SK-N-DZ (cell line): ENCODE data around the gene COL6A3.
"Not testable (repeated sequence)": the region's sequence is repeated elsewhere in the genome, so short reads cannot be mapped to it uniquely, and the experiment has no call there.

ENCODE experiments used
- DNase-seq: peaks from one replicate; pipeline ENCODE4 v3.0.0-alpha.2; 2015; ENCODE audit warnings: low spot score

COL6A3 gene

DNA sequence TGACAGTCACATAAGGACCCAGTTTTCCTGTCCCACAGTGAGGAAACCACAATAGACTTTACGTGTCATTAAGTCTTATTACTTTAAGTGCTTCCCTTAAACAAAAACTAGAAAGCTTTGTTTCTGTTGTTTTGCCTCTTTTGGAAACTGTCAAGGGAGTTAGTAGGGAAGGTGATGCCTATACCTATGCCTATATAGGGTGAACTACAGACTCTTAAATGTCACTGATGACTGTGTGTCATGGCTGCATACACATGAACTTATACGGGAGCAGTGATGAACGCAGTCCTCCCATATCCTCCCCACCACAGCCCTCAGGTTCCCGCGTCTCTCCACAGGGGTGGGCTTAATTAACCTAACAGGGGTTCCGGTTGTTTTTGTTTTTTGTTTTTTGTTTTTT is 97.6 kb downstream of the COL6A3 start:
- DNase-seq, result no peak

DNA sequence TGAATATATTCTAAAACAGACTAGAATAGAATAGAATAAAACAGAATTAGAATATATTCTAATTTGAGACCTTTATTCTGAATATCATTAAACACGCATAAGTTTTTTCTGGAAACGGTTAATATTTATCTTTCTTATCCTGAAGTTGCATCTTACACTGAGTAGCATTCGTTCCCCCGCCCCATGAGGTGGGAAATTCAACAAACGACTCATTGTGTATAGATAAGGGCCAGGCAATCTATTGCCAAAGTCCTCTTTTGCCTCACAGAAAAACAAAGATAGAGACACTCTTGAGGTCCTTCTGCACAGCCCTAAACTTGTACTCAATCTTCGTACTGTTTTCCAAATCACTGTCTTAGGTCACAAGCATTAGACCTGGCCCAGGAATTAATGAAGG is 98.1 kb downstream of the COL6A3 start:
- no peak for DNase-seq

DNA sequence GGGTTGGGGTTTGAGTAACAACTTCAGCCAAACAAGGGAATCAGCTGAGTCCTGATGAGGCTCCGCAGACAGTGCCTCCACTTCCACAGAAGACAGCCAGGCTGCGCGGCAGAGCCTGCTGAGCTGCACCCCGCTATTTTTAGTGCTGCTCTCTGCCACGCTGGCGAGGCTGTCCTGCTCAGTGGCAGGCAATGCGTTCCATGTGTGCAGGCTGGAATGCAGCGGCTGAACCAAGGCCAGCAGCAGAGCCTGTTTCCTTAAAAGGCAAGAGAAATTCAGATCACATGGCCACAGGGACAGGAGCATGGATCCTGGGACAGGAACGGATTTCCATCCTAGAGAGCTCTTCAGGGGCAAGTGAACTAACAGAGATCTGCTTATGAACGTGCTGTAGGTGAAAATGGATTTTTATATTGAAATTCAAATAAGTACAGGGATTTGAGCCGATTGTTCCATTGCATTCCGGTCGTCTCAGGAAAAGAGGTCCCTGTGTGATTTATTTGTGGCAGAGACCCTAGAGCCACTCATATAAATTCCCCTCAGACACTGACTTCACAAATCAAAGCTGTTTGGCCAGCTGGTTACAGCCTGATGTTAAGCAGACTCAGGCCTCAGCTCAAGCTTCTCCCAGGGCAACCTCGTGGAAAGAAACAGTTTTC is 98.7 kb downstream of the COL6A3 start:
- peak; percentile 95 for DNase-seq

DNA sequence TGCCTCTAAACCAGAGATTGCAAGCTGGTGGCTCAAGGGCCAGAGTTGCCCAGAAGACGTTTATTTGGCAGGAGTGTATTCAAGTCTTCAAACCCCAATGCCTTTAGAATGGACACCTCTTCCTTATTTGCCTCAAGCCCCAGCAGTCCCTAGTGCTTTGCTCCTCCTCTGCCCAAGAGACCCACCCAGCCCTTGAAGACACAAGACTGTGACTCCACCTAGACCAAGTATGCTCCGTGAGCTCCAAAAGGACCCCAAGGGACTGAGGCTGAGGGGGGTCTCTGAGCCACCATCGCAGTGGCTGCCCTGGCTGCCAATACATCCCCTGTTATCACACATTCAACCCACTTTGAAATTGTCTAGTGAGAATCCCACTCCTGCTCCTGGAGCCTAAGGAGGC is 99.3 kb downstream of the COL6A3 start:
- DNase-seq, result no peak

DNA sequence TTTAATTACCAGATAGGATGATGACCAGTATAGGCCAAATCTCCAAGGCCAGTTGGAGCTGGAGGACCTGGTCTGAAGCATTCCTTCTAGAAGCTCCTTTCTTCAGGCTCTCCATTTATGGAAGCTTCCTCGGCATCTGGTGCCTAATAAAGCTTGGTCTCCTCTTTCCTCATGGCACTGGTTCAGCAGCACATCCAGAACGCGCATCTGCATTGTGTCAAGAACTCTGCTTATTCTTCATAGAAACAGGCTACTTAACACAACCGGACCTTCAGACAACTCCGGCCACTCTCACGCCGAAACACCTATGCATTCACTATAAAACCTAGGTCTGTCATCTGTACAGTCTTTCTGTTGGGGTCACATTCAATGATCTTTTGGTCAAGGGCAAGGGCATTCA is 99.8 kb downstream of the COL6A3 start:
- no peak for DNase-seq

DNA sequence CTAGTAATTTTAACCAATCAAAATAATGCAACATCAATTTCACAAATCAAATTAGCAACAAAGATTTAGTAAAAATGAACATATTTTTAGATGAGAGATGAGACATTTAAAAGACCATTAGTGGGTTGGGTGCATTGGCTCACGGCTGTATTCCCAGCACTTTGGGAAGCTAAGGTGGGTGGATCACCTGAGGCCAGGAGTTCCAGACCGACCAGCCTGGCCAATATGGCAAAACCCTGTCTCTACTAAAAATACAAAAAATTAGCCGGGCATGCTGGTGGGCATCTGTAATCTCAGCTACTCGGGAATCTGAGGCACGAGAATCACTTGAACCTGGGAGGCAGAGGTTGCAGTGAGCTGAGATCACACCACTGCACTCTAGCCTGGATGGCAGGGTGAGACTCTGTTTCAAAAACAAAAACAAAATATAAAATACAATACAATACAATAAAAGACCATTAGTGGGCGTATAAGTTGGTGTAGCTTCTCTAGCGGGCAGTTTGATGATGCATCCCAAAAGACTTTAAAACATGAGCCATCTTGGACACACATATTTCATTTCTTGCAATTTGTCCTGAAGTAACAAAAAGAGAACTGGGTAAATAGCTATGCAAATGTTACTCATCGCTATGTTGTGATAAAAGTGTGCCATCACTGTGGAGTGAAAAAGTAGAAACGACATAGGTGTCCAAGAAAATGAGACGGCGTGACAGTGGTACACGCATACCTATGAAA is 101.8 kb downstream of the COL6A3 start:
- DNase-seq, result no peak

DNA sequence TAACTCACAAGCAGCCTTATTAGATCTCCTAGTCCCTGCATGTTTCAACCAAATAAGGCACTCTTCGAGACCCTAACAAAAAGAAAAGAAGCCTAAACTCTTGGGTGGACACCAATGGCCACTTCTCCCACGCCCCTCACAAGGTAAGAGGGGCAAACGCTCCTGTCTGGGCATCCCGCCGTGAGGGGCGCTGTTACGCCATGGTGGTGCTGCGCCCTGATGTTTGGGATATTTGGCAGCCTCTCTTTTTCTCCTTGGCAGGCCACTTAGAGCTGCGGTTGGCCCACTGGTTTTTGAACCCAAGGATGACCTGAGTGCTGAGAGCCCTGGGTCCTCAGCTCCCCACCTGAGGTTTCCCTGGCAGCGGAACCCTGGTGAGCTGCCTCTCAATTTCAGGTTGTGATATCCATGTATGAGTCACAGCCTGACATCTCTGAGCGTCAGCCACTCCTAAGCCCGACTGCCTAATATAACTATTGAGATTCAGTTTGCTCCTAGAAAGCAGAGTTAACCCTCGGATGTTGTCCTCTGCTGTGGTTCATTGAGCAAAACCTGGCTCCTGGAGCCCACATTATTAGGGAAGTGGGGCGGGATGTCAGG is 103.3 kb downstream of the COL6A3 start:
- no peak for DNase-seq

DNA sequence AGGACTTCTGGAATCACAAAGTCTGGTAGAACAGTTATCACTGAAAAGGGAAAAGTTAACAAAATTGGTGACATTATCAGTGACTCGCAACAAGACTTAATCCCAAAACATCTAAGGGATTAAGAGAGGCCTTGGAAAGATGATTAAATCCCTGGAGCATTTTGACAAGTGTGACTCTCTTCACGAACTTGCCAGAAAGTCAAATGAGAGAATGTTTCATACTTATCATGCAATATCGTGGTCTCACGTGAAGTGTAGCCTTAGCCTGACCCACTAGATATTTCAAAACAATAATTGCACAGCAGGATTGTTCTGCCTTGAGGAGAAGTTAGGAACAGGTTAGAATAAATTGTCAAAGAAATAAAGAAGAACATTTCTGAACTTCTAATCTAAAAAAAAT is 104.5 kb downstream of the COL6A3 start:
- DNase-seq, result no peak

DNA sequence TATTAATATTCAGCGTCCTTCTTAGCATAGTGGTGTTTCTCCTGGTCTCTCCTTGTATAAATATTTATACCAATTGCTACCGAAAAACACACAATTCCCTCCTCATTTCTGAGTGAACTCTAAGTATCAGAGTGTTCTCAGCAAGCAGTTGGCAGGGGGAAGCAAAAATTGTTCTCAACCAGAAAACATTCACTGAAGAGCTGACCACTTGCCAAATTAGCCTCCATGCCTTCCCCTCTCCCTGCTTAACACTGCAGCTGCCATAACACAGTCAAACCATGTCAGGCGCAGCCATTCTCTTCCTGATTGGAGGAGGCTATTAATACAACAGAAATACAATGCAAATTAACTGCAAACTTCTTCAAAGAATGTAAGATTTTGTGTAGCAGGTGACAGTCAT is 105.0 kb downstream of the COL6A3 start:
- DNase-seq, result no peak

DNA sequence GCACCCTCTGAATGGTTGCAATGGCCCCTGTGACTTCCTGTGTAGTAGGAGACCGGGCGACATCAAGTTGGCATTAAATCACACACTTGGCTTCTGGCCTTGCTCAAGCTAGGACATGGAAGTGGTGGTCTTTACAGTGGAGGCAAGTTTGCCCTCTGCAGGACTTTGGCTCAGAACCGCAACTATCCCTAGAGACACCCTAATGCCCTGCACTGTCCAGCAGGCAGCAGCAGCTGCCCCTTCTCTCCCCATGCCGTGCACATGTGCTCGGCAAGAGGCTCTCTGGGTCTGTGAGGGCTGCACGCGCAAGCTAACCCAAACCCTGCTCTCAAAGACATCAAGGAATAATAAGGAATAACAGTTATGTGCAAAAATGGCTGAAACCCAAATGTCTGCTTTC is 106.5 kb downstream of the COL6A3 start:
- no peak for DNase-seq

DNA sequence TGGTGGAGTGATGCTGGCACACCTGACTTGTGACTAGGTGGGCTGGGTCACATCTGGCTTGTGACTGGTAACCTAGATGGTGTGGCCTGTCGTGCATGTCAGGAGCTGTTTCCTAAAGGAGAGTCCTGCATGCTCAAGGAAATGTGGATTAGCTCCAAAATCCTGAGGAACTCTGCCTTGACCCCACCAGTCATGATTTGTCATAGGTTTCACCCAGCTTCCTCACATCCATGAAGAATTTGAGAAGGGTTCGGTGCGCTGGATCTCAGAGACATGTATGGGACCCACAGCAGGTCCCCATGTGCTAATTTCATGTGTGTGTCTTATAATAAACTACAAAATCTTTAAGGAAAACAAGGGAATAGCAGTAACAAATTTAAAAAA is 107.2 kb downstream of the COL6A3 start:
- no peak for DNase-seq

DNA sequence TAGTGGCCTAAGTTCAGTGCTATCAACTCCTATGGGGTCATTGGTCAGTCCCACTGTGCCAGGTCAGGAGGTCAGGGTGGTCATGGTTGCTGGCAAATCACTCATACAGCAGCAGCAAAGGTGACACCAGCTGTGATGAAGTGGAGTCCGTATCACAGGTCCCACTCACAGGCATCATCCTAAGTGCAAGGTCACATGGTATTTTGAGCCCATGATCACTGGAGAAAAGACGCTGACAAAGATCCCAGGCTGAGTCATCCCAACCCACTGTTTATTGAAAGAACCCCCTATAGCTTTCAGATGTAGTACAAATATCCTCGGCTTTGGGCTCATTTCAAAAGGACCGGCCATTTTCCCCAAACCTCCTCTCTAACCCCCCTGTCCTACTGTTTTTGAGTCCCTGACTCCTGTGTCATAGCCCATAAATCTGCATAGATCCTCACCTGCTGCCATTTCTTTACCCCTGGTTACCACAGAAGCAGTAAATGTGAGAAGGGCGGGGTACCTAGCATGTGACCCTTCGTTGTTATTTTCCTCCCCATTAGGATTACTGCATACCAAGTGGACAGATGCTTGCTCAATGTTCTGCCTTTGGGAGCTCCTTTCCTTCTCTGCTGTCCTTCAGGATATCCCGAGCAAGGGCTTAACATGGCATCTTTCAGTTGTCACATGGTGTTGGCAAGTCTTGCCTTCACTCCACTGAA is 107.7 kb downstream of the COL6A3 start:
- DNase-seq, result no peak

DNA sequence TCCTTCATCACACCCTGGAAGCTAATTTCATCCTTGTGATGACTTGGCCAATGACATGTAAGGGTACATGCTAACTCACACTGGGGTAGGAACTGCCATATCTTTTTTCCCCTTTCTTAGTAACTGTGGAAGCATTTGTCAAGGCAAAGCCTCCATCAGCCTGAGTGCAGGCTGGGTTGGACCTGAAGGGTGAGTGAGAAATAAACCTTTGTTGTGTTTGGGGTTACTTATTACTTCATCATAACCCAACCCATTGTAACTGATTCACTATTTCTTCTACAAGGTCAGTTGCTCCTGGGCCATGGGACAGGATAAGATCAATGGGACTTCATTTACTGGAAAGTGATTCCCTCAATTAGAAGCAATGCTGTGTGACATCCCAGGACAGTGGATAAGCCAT is 108.4 kb downstream of the COL6A3 start:
- DNase-seq, result no peak

DNA sequence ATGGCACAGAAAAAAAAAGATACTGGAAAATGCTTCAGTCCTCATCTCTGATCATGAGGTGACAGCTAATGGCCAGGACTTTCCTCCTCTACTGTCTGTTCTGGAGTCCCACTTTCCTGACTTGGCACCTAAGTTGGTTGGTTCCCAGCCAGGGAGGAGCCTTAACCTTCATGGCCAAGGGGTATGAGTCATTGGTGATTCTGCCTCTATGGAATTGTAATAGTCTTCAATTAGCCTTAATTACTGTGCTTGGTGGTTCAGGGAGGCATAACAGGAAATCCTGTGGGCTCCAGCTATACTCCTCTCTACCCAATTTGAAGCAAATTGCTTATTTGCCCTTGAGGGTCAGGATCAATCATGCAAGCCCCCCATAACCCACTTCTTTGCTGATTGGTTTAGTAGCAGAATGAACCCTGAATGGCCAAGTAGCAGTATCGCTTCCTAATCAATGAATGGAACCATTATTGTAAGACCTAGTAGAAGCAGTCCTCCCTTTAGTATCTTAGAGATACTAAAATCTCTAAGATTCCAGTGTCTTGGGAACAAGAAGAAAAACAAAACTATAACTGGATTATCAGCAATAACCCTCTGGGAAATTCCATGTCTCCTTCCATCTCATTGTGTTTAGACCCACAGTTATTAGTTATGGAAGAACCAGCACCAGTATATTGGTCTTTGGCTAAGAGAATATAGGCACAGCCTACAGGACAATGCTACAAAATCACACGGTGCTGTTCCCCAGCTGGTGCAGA is 109.0 kb downstream of the COL6A3 start:
- DNase-seq, result no peak

DNA sequence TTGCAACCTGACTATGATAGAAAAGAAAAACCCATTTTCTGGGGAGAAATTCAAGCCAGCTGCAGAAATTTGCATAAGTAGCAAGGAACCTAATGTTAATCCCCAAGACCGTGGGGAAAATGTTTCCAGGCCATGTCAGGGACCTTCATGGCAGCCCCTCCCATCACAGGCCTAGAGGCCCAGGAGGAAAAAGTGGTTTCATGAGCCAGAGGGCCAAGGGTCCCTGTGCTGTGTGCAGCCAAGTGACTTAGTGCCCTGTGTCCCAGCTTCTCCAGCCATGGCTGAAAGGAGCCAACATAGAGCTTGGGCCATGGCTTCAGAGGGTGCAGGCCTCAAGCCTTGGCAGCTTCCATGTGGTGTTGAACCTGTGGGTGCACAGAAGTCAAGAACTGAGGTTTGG is 110.7 kb downstream of the COL6A3 start:
- not testable (repeated sequence) for DNase-seq

DNA sequence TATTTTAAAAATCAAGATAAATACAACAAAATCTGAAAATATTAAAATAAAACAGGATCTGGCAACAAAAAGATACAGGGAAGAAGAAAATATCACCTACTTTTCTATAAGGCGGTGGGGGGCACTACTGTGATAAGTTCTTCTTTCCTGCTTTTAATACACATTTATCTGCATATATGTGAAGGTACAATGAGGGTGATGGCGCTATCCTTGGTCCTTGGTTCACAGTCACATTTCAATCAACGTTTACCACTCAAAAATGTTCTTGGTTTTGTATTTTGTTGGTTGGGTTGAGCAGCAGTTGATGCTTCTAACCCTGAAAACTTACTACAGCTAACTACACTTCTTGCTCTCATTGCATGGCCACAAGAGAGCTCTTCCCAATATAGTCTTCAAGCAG is 112.4 kb downstream of the COL6A3 start:
- DNase-seq, result no peak

DNA sequence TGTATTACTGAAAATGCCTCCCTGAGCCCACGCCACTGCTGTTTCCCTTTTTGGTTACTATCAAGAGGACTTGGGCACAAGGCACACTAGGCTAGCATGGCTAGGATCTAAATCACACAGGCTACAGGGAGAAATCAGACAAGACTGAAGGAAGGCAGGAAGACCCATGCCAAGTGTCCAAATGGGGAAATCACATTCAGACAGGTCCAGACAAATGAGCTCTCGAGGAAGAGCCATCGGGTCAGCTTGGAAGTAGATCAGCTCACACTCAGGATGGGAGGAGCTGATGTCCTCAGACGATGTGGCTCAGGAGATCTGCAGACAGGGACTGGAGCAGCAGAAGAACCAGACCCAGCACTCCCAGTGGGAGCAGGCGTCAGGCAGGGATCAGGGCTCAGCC is 113.2 kb downstream of the COL6A3 start:
- DNase-seq, result no peak

DNA sequence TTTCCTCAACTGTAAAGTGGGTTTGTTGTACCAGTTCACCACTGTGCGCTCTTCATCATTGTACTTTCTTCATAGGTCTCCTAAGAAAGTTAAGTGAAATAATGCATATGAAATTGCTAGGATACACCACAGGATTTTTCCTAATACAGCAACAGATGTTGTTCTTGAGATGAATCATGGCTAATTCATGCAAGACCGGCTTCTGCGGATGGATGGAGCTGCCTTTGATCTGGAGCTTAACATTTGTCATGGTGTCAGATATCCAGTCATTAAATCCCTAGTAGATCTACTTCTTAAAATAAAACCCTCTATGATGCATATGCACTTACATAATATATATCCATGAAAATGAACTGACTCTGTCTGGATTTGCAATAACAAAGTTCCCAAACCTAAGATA is 114.1 kb downstream of the COL6A3 start:
- DNase-seq, result no peak

DNA sequence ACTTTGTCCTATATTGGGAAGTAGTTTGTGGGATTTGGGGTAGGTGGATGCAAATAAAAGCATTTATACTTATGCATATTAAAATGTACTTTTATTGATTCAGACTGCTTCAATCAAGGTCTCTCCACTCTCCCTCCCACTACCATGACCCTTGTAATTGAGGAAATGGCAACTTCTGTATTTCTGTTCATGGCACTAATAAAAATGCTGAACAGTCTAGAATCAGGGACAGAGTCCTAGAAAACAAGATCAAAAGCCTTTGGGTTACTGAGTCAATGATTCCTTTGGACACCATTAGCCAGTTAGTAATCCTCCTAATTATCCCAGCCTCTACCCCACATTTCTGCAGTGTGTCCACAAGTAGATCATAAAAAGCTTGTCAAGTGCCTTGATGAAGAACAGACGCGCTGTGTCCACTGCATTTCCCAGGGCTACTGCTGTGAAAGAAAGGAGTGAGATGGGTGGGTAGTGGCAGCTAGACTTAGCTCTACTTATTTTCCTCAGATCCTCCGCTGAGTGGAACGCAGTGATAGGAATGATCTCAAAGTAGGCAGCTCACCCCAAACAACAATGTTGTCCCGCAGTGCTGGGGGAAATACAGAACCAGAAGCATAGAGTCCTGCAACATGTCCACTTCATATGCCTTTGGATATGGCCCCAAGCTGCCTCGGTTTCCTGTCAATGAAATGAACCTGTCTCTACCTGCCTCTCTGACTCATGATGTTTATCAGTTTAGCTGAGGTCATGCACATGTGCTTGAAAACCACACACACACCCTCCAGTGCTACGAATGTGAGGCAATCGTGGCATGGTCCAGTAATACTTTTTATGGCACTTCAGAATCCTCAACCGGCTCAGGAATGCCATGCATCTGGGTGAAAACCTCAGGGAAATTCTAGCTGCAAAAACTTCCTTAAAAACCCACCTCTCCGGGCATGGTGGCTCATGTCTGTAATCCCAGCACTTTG is 115.5 kb downstream of the COL6A3 start:
- DNase-seq, result peak; percentile 88

DNA sequence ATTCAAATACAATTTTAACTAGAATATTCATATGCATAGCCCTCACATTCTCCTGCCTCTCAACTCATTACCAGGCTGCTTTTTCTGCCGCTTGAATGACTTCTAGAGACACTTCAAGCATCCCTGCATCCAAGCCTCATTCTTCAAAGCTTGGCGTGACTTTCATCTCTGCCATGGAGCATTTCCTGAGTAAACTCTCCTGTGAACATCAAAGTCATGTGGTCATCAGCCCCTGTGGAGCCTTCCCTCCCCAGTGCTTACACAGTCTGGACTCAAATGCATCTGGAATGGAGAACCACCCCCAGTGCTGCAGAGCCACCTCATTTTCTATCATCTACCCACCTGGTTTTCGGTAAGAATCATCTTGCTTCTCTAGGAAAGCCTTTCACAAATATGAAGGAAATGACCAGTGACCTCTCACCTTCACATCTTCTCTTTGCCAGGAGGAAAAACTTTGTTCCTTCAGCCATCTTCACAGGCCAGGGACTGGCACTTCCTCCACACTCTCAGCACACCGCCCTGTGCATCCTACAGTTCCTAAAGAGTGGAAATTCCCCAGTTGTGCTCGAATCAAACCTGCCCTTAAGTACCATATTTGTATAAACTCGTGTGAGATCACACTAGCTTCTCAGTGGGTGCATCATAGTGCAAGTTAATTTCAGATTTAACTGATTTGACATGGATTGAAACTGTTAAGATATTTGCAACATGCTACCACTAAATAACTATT is 116.4 kb downstream of the COL6A3 start:
- DNase-seq, result no peak
